Mucosa of rectum (tissue), 2 donors: Measurements from ENCODE around the gene ANLN.
"Not testable (repeated sequence)": the region's sequence is repeated elsewhere in the genome, so short reads cannot be mapped to it uniquely, and the experiment has no call there.

ENCODE experiments used
- H3K27ac ChIP-seq, 2 donors: one replicate each; pipeline ENCODE4 v1.7.0; 2013; ENCODE audit warnings: inconsistent platforms in 2 of 2, low read depth in 2 of 2, low read length in 2 of 2
- H3K27me3 ChIP-seq, 2 donors: one replicate each; pipeline ENCODE4 v1.7.0; 2013; ENCODE audit warnings: low read length in 2 of 2; ENCODE audit not compliant: control insufficient read depth in 2 of 2, insufficient read depth in 2 of 2
- H3K36me3 ChIP-seq, 2 donors: one replicate each; pipeline ENCODE4 v1.7.0; 2013; ENCODE audit warnings: low read length in 2 of 2; ENCODE audit not compliant: control insufficient read depth in 2 of 2, insufficient read depth in 2 of 2
- H3K4me1 ChIP-seq, 2 donors: one replicate each; pipeline ENCODE4 v1.7.0; 2013; ENCODE audit warnings: low read length in 2 of 2, mild to moderate bottlenecking in 1 of 2; ENCODE audit not compliant: control insufficient read depth in 2 of 2, insufficient read depth in 2 of 2
- H3K4me3 ChIP-seq, 2 donors: one replicate each; pipeline ENCODE4 v1.7.0; 2013; ENCODE audit warnings: low read length in 2 of 2
- H3K9ac ChIP-seq, 2 donors: one replicate each; pipeline ENCODE4 v1.7.0; 2013; ENCODE audit warnings: low read length in 2 of 2, low read depth in 1 of 2, mild to moderate bottlenecking in 1 of 2
- H3K9me3 ChIP-seq, 2 donors: one replicate each; pipeline ENCODE4 v1.7.0; 2013; ENCODE audit warnings: low read length in 2 of 2; ENCODE audit not compliant: control insufficient read depth in 2 of 2
- donor health status: healthy.
- donor health status: Normal muscosa, but diverticular disease.

Gene ANLN

DNA sequence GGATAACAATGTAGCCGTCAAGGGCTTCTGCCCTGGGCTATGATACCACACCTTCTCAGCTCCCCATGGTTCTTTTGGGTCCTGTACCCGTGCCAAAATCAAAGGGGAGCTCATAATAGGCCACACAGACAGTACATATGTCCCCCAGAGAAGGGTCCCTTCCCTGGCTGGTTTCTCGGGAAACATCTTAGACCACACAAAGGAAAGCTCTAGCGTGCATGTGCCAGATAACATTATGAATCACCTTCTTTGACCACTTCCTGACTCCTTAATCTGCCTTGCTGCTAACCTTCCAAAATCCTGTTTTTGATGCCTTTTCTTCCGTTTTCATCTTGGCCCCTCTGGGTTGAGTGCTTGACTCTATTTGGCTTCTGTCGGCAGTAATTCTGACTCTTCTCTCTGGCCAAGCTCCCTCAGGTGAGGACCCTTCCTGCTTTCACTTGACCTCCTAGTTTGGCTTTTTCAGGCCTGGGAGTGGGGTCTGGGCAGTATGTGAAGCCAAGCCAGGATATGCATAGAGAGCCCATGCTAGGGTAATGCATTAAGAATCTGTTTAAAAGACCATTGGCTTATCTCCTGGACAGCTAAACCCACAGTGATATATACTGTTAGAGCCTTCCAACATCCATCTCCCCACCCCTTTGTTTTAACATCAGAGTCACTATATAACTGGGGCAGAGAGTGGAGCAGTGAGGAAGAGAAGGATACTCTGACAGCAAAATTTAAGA is 84.8 kb downstream of the ANLN start:
- Histone ChIP-seq H3K4me3 (no peak overlapping the region), H3K27me3 (no peaks in the 10 kb centered on the region), H3K9me3 (no peaks in the 10 kb centered on the region), H3K36me3 (no peaks in the 10 kb centered on the region), H3K27ac (no peak overlapping the region), H3K4me1 (no peaks in the 10 kb centered on the region), H3K9ac (no peak overlapping the region)

DNA sequence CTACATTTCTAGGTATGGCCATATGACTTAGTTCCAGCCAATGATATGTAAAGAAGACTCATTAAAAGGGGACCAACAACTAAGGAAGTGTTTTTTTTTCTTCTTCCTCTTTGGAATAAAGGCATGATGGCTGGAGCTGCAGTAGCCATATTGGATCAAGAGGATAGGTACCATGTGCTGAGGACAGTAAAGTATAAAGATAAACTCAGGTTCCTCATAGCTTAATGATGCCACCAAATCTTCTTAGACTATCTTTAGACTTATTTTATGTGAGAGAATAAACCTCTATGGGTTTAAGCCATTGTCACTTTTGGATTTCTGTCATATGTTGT is 85.3 kb downstream of the ANLN start:
- no peak overlapping the region for H3K9ac ChIP-seq
- no peaks in the 10 kb centered on the region for H3K4me1 ChIP-seq
- no peaks in the 10 kb centered on the region for H3K9me3 ChIP-seq
- no peaks in the 10 kb centered on the region for H3K27me3 ChIP-seq
- H3K36me3 ChIP-seq = no peaks in the 10 kb centered on the region
- H3K27ac ChIP-seq = no peak overlapping the region
- no peak overlapping the region for H3K4me3 ChIP-seq

DNA sequence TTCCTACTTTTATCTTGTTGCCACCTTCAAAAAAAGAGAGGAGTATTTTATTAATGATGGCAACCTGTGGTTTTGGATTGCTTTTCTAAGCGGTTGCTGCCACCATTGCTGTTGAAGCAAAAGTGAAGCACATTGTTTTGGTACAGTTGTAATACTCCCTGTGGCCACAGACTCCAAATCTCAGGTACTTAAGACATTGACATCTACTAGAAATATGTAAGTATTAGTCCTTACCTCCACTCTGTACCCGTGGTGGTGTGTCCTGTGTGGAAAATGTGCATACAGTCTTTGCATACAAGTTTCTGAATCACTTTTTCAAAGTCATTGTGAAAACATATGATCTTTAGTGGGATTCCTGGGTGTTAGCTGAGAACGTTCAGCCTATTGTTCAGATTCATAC is 85.7 kb downstream of the ANLN start:
- Histone ChIP-seq H3K27ac (no peak overlapping the region), H3K36me3 (no peaks in the 10 kb centered on the region), H3K9me3 (no peaks in the 10 kb centered on the region), H3K9ac (no peak overlapping the region), H3K4me3 (no peak overlapping the region), H3K4me1 (no peaks in the 10 kb centered on the region), H3K27me3 (no peaks in the 10 kb centered on the region)

DNA sequence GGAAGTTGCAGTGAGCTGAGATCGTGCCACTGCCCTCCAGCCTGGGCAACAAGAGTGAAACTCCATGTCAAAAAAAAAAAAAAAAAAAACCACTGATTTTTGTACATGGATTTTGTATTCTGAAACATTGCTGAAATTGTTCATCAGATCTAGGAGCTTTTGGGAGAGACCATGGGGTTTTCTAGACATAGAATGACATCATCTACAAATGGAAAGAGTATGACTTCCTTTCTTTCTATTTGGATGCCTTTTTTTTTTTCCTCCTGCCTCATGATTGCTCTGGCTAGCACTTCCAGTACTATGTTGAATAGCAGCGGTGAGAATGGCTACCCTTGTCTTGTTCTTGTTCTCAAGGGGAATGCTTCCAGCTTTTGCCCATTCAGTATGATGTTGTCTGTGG is 89.1 kb downstream of the ANLN start:
- Histone ChIP-seq H3K9ac (no peak overlapping the region), H3K36me3 (no peaks in the 10 kb centered on the region), H3K27ac (no peak overlapping the region), H3K27me3 (peaks cover 0 to 2% of the 10 kb centered on the region in 2 donors), H3K9me3 (no peaks in the 10 kb centered on the region), H3K4me3 (no peak overlapping the region), H3K4me1 (no peaks in the 10 kb centered on the region)

DNA sequence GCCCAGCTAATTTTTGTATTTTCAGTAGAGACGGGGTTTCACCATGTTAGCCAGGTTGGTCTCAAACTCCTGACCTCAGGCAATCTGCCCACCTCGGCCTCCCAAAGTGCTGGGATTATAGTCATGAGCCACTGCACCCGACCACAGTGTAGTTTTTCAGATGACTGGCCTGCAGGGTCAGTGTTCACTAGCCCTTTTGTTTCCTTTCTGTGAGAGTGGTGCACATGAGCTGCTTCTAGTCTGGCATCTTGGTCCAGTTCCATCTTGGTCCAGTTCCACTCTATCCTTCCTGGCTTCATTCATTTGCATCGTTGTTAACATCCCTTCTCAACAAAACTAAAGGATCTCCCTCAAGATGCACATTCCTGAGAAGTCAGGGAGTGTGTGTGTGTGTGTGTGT is 94.2 kb downstream of the ANLN start:
- H3K4me3 ChIP-seq, H3K27me3 ChIP-seq, H3K36me3 ChIP-seq, H3K9ac ChIP-seq, H3K9me3 ChIP-seq, H3K4me1 ChIP-seq, H3K27ac ChIP-seq: not testable (repeated sequence)

DNA sequence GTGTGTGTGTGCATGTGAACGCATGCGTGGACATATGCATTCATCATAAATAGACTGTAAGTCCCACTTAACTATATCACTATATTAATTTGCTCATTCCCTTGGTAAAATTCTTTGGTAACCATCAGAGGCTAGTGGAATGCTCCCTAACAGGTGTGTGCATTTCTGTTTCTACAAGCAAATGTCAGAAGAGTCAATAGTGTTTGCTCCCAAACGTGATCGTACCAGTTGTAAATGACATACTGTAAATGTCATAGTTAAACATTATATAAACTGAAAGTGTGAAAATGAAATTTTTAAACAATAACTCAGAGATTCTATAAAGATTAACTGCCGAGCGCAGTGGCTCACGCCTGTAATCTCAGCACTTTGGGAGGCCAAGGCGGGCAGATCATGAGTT is 94.6 kb downstream of the ANLN start:
- Histone ChIP-seq H3K4me1 (no peaks in the 10 kb centered on the region), H3K27ac (no peak overlapping the region), H3K36me3 (no peaks in the 10 kb centered on the region), H3K9me3 (no peaks in the 10 kb centered on the region), H3K27me3 (peaks cover 0 to 2% of the 10 kb centered on the region in 2 donors), H3K4me3 (no peak overlapping the region), H3K9ac (no peak overlapping the region)

DNA sequence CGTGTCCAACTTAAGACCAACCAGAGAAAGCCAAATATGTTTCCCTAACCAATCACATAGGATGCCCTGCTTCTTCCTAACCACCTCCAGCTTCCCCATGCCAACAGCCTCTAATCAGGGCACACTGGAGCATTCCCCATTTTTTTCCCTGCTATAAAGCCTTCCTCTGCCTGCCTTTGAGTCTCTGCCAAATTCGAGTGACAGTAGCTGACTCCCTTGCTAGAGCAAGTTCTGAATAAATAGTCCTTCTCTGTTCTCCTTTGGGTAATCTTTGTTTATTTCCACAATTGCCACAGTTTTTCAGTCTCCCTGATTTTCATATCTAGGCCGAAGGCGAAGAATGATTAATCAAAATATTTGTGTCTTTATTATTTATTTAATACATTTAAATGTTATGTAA is 96.7 kb downstream of the ANLN start:
- H3K27me3 ChIP-seq = peaks cover 0 to 2% of the 10 kb centered on the region in 2 donors
- no peaks in the 10 kb centered on the region for H3K9me3 ChIP-seq
- no peak overlapping the region for H3K9ac ChIP-seq
- no peaks in the 10 kb centered on the region for H3K36me3 ChIP-seq
- no peaks in the 10 kb centered on the region for H3K4me1 ChIP-seq
- no peak overlapping the region for H3K4me3 ChIP-seq
- no peak overlapping the region for H3K27ac ChIP-seq

DNA sequence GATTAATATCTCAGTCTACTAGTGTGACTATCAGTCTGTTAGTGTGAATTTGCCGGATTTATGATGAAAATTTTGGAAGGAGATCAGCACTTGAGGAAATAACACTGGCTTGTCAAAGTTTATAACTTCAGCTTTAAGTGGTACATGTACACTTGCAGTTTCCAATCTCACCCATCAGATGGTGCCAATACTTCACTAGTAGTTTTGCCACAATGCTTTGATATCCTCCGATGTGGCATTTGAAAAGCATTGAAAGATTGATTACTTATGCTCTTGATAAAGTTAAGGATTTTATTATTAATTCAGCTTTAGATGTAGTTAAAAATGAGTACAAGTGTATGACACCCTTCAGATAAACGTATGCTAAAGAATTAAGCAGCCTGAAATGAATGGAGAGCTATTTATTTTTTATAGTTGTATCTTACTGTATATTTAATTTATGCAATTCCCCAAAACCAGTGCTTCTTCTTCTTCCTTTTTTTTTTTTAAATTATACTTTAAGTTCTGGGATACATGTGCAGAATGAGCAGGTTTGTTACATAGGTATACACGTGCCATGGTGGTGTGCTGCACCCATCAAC is 98.2 kb downstream of the ANLN start:
- Histone ChIP-seq H3K9me3 (no peaks in the 10 kb centered on the region), H3K27me3 (peaks cover 0 to 2% of the 10 kb centered on the region in 2 donors), H3K36me3 (no peaks in the 10 kb centered on the region), H3K4me1 (no peaks in the 10 kb centered on the region), H3K27ac (no peak overlapping the region), H3K4me3 (no peak overlapping the region), H3K9ac (no peak overlapping the region)

DNA sequence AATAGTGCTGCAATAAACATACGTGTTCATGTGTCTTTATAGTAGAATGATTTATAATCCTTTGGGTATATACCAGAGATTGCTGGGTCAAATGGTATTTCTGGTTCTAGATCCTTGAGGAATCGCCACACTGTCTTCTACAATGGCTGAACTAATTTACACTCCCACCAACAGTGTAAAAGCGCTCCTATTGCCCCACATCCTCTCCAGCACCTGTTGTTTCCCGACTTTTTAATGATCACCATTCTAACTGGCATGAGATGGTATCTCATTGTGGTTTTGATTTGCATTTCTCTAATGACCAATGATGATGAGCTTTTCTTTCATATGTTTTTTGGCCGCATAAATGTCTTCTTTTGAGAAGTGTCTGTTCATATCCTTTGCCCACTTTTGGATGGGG is 99.0 kb downstream of the ANLN start:
- H3K4me3 ChIP-seq, H3K9me3 ChIP-seq, H3K9ac ChIP-seq, H3K27ac ChIP-seq, H3K36me3 ChIP-seq, H3K4me1 ChIP-seq, H3K27me3 ChIP-seq: not testable (repeated sequence)

DNA sequence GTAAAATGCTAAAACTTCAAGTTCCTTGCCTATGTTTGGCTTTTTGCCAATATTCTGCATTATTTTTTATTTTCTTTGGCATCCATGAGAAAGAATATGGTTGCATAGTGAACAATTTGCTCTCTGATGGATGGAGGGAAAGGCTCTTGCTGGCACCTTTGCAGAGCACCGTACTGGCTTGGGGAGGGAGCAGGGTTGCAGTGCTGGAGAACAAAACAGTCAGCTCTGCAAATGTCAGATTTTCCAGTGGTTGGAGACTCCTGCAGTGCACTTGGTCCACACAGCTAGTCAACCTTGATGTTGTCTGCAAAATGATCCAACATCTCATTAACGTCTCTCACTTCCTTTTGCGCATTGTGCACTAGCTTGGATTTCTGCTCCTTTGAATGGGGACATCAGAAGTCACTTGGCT is 100.8 kb downstream of the ANLN start:
- no peak overlapping the region for H3K27ac ChIP-seq
- H3K4me1 ChIP-seq = no peaks in the 10 kb centered on the region
- H3K4me3 ChIP-seq = no peak overlapping the region
- H3K9me3 ChIP-seq = no peaks in the 10 kb centered on the region
- H3K27me3 ChIP-seq = no peaks in the 10 kb centered on the region
- no peak overlapping the region for H3K9ac ChIP-seq
- no peaks in the 10 kb centered on the region for H3K36me3 ChIP-seq
